GM12891 (cell line): ENCODE measurements around the gene SELENOS.

Experiments used
- POLR2A ChIP-seq: IDR thresholded peaks from 2 replicates; pipeline ENCODE4 v1.6.1; 2011; ENCODE audit warnings: low read depth, low read length, control low read depth
- POLR2AphosphoS5 ChIP-seq: IDR thresholded peaks from 2 replicates; pipeline ENCODE4 v1.6.1; 2011; ENCODE audit warnings: low read depth, low read length, control low read depth
- SPI1 ChIP-seq: IDR thresholded peaks from 2 replicates; pipeline ENCODE4 v1.6.1; 2011; ENCODE audit warnings: low read depth, low read length, control low read depth

DNA sequence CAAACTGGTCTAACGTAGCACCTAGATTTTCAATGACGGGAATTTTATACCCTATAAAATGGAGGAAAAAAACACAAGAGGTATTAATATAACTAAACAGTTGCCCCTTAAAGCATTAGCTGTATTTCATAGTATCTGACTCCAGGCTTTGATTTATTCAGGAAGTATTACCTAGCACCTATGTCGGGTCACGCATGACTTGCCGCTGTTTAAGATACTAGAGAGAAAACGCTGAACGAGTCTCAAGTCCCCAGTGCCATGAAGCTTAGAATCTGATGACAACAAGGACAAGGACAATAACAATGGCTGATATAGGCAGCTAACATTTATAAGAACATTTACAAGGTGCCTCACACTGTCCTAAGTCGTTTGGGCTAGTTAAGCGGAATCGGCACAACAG lies 15.8 kb upstream of the SELENOS start:
- TF ChIP-seq POLR2A: no peak
- TF ChIP-seq POLR2AphosphoS5: no peak
- TF ChIP-seq SPI1: no peak
